ENCODE results near the gene LY6G5B.

Gene LY6G5B

DNA sequence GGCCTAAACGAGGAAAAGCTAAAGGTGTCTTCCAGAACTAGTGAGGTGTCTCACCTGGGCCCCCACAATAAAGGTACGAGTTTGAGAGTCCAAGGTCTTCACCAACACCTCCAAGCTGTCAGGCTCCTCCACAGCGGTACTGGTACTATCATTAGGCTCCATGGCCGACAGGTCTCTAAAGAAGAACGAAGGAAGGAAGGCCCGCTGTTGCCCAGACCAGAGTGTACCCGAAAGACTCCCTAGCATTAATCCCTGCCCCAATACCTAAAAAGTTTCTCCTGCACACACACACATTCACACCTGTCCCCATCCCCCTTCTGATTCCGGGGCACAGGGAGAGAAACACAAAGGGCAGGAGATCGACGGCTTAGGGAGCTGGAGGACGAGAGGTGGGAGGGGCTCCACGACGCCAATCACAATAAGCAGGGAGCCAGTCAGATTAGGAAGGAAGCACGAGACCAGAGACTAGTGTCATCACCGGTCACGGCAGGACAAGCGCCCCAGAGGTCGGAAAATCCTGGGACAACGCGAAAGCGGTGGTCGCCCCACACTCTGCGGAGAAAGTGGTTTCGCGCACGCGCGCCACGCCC is 18.1 kb upstream of the LY6G5B start:
- DNase-seq (ENCODE audit: low spot score), result peak; percentile 73
- TF ChIP-seq, protein P1, sequence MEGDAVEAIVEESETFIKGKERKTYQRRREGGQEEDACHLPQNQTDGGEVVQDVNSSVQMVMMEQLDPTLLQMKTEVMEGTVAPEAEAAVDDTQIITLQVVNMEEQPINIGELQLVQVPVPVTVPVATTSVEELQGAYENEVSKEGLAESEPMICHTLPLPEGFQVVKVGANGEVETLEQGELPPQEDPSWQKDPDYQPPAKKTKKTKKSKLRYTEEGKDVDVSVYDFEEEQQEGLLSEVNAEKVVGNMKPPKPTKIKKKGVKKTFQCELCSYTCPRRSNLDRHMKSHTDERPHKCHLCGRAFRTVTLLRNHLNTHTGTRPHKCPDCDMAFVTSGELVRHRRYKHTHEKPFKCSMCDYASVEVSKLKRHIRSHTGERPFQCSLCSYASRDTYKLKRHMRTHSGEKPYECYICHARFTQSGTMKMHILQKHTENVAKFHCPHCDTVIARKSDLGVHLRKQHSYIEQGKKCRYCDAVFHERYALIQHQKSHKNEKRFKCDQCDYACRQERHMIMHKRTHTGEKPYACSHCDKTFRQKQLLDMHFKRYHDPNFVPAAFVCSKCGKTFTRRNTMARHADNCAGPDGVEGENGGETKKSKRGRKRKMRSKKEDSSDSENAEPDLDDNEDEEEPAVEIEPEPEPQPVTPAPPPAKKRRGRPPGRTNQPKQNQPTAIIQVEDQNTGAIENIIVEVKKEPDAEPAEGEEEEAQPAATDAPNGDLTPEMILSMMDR (IDR thresholded peaks at IDR 0.05; ENCODE audit: extremely low read depth, insufficient read depth, missing control alignments), result no peak
- in situ Hi-C loops (cut with MboI; ENCODE audit: low pct_unique_long_range_greater_than_20kb, low sequenced_read_pairs, unreplicated experiment), result no loop called here

GRCh38 chr6:31652925-31653724 is 16.7 kb upstream of the LY6G5B start:
- in situ Hi-C loops (cut with MboI; ENCODE audit: low pct_unique_long_range_greater_than_20kb, low sequenced_read_pairs, unreplicated experiment), result no loop called here
- peak; percentile 93 for DNase-seq (ENCODE audit: low spot score)
- TF ChIP-seq, protein P1 (IDR thresholded peaks at IDR 0.05; ENCODE audit: extremely low read depth, insufficient read depth, missing control alignments), result no peak

DNA sequence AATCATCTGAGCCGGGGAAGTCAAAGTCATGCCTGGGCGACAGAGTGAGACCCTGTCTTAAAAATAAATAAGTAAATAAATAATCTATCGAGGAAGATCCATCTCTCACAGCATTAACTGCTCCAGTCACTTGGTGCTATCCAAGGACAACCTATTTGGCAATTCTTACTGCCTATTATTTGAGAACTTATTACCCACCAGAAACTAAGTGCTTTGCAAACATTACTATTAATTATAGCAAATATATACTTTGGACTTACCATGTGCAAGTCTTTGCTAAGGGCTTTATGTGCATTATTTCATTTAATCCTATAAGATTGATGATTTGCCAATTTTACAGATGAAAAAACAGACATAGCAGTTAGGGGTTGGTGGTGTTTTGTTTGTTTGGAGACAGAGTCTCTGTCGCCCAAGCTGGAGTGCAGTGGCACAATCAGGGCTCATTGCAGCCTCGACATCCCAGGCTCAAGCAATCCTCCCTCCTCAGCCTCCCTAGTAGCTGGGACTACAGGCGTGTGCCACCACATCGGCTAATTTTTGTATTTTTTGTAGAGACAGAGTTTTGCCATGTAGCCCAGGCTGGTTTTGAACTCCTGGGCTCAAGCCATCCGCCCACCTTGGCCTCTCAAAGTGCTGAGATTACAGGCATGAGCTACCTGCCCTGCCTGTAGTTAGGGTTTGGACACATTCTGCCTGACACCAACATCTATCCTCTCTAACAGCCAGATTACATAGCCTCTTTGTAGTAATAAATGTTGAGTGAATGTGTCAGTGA is 15.0 kb upstream of the LY6G5B start:
- in situ Hi-C loops (cut with MboI; ENCODE audit: low pct_unique_long_range_greater_than_20kb, low sequenced_read_pairs, unreplicated experiment), result no loop called here
- DNase-seq (ENCODE audit: low spot score), result no peak
- TF ChIP-seq, protein P1 (IDR thresholded peaks at IDR 0.05; ENCODE audit: extremely low read depth, insufficient read depth, missing control alignments), result no peak

- TF ChIP-seq, protein P1 (IDR thresholded peaks at IDR 0.05; ENCODE audit: extremely low read depth, insufficient read depth, missing control alignments), result no peak
- DNase-seq (ENCODE audit: low spot score), result no peak
- in situ Hi-C loops (cut with MboI; ENCODE audit: low pct_unique_long_range_greater_than_20kb, low sequenced_read_pairs, unreplicated experiment), result no loop called here
Measured at GRCh38 chr6:31655349-31656237, 14.2 kb upstream of the LY6G5B start, which contains the start of gene APOM. Gene APOM (plus strand): TSS chr6:31655894. CDS start chr6:31655967, 73 bp downstream.

DNA sequence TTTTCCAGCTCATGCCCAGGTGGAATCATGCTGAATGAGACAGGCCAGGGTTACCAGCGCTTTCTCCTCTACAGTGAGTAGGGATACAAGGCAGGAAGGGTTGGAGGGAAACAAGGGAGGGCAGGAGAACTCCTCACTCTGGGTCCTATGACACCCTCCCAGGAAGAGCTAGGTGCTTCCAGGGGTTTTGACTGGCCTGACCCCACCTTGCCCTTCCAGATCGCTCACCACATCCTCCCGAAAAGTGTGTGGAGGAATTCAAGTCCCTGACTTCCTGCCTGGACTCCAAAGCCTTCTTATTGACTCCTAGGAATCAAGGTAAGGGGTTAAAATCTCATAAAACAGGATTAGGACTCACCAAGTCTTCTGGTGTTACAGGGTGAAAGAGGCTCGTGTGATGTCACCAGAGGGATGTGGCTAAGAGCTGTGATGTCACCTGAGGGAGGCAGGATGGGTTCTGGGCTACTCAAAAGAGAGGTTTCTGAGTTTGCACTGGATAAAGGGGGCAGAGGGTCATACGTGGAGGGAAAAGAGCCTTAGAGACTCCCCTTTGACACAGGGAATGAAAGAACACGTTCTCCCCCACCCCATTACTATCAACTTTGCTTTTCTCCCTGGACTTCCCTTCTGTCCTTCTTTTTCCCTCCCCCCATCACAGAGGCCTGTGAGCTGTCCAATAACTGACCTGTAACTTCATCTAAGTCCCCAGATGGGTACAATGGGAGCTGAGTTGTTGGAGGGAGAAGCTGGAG is 12.2 kb upstream of the LY6G5B start:
- TF ChIP-seq, protein P1 (IDR thresholded peaks at IDR 0.05; ENCODE audit: extremely low read depth, insufficient read depth, missing control alignments), result no peak
- DNase-seq (ENCODE audit: low spot score), result no peak
- in situ Hi-C loops (cut with MboI; ENCODE audit: low pct_unique_long_range_greater_than_20kb, low sequenced_read_pairs, unreplicated experiment), result no loop called here

Measured in GM13977 (cell line).